Panc1 (cell line): ENCODE data around the gene RASA4B. TPM values are rescaled to one million over a fixed set of nuclear protein-coding genes. Genes with fewer than 3 reads are reported as not detected.
"Not testable (repeated sequence)": the region's sequence is repeated elsewhere in the genome, so short reads cannot be mapped to it uniquely, and the experiment has no call there.

Experiments
- ATAC-seq: fragments of 200-7000 bp; cut with Tn5 transposase; 2 replicates; pipeline ENCODE4 v1.9.1; 2020; ENCODE audit warnings: mild to moderate bottlenecking, moderate library complexity
- BruUV-seq: library from RNA; stranded (reverse); fragments of 400-500 nt; replicated peaks from 2 replicates; lab custom pipeline; 2021; lab: Mats Ljungman, UMichigan
- CTCF ChIA-PET: fragments of 300-600 bp; sonication (Branson Sonifier 250); formaldehyde crosslinking; loops from one replicate; lab custom pipeline; 2022; ENCODE audit warnings: antibody characterized with exemption; lab: Charles Lee
- POLR2A ChIA-PET: fragments of 300-600 bp; sonication (Branson Sonifier 250); formaldehyde crosslinking; loops from one replicate; lab custom pipeline; 2022; ENCODE audit warnings: antibody characterized with exemption; lab: Charles Lee
- DNase-seq: peaks from one replicate; pipeline ENCODE4 v3.0.0-alpha.2; 2010; ENCODE audit warnings: low read depth, low spot score
- H3K27ac ChIP-seq: 2 replicates; pipeline ENCODE4 v1.5.1; 2011; ENCODE audit warnings: mild to moderate bottlenecking, low read length, inconsistent platforms
- H3K27me3 ChIP-seq: fragments of 200-500 bp; sonication (Bioruptor generic); 2 replicates; pipeline ENCODE4 v1.6.0; 2014; ENCODE audit warnings: low read length, inconsistent platforms; ENCODE audit not compliant: control insufficient read depth, insufficient read depth
- H3K36me3 ChIP-seq: fragments of 200-500 bp; sonication (Bioruptor generic); 2 replicates; pipeline ENCODE4 v1.5.1; 2014; ENCODE audit warnings: inconsistent platforms, mild to moderate bottlenecking, low read length, moderate library complexity; ENCODE audit not compliant: control insufficient read depth, insufficient read depth
- H3K4me1 ChIP-seq: 2 replicates; pipeline ENCODE4 v1.5.1; 2011; ENCODE audit warnings: inconsistent platforms, mild to moderate bottlenecking, low read length, moderate library complexity; ENCODE audit not compliant: control insufficient read depth, insufficient read depth
- H3K4me3 ChIP-seq, 2 experiments: 2 replicates each; pipeline ENCODE4 v1.5.1; 2011 to 2012; ENCODE audit warnings: low read depth in 2 of 2, low read length in 2 of 2, mild to moderate bottlenecking in 2 of 2, inconsistent platforms in 1 of 2, moderate library complexity in 1 of 2
- H3K9me3 ChIP-seq: fragments of 200-500 bp; sonication (Bioruptor generic); 2 replicates; pipeline ENCODE4 v1.5.1; 2014; ENCODE audit warnings: low read depth, mild to moderate bottlenecking, inconsistent platforms, low read length, moderate library complexity; ENCODE audit not compliant: control insufficient read depth, insufficient read depth
- in situ Hi-C: cut with HindIII; loops from 2 replicates; pipeline ENCODE4 v1.10.0; 2016; ENCODE audit warnings: low sequenced_read_pairs, low pct_unique_long_range_greater_than_20kb
- intact Hi-C: fragments of 100-400 bp; cut with micrococcal nuclease; formaldehyde crosslinking; loops from one replicate; pipeline ENCODE4 v1.10.0; 2022; ENCODE audit not compliant: unreplicated experiment
- total RNA-seq: library from RNA; stranded (reverse); gene quantifications from one replicate; pipeline ENCODE4 v1.2.1, GENCODE V29; 2021; ENCODE audit not compliant: unreplicated experiment

The RASA4B gene
- total RNA-seq, 1 experiment from 2014 or later, result 1.2 TPM

DNA sequence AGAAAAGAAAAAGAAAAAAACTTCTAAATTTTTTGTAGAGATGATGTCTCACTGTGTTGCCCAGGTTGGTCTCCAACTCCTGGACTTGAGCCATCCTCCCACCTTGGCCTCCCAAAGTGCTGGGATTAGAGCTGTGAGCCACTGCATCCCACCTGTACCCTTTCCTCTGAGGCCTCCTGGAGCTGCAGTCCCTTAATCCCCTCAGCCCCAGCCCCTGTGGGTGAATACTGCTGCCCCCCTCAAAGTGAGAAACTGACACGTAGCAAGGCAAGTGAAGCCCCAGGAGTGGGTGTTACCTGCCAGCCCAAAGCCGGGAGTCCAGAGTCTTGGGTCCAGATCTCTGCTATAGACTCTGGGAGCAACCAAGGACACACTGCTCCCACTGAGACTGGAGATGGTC, 7.2 kb upstream of the RASA4B start:
- H3K27ac ChIP-seq, H3K4me1 ChIP-seq, H3K36me3 ChIP-seq, POLR2A ChIA-PET, intact Hi-C loops, H3K27me3 ChIP-seq, H3K4me3 ChIP-seq, DNase-seq, H3K9me3 ChIP-seq, in situ Hi-C loops, BruUV-seq, CTCF ChIA-PET: not testable (repeated sequence)
- 0 out of 2 replicates have a peak, but pooled peaks have one; percentile 4 for ATAC-seq

DNA sequence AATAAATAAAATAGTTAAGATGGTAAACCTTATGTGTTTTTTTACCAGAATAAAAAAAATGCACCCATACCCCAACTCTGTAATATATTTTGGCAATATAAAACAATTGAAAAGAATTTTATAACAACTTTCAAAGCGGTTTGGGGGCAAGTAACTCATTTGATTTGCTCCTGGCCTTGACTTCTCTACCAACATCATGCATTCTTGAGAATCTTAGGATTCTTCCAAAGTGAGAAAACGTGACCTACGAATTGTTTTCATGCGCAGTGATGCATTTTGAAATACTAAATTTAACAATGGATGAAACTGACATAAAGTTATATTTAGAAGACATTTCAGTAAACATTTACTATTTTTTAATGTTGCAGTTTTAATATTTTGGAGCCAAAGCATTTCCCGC, 3.2 kb upstream of the RASA4B start:
- H3K4me3 ChIP-seq, in situ Hi-C loops, H3K27me3 ChIP-seq, ATAC-seq, POLR2A ChIA-PET, H3K9me3 ChIP-seq, CTCF ChIA-PET, DNase-seq, H3K36me3 ChIP-seq, H3K27ac ChIP-seq, intact Hi-C loops, H3K4me1 ChIP-seq, BruUV-seq: not testable (repeated sequence)

GRCh38 chr7:102516951-102517350, 626 bp downstream of the RASA4B start:
- in situ Hi-C loops, ATAC-seq, intact Hi-C loops, H3K9me3 ChIP-seq, H3K27ac ChIP-seq, H3K27me3 ChIP-seq, CTCF ChIA-PET, H3K36me3 ChIP-seq, H3K4me1 ChIP-seq, DNase-seq, BruUV-seq, H3K4me3 ChIP-seq, POLR2A ChIA-PET: not testable (repeated sequence)

DNA sequence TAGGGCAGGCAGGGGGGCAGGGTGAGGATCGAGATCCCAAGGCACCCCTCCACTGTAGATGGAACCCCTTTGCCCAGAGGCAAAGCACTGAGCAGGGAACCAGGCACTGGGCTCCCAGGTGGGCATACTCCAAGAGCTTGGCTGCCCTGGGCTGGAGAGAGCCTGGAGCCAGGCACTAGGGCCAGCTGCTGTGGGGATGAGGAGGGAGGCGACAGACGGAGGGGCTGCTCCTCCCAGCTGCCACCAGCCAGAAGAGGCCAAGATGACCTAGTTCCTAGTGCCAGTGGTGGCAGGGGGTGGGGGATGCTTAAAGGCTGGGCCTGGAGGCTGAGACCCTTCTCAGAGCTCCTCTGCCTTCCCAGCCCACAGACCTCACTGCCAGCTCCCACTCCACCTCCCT, 1.7 kb downstream of the RASA4B start:
- H3K27ac ChIP-seq, H3K4me1 ChIP-seq, DNase-seq, CTCF ChIA-PET, H3K4me3 ChIP-seq, H3K36me3 ChIP-seq, BruUV-seq, H3K27me3 ChIP-seq, in situ Hi-C loops, intact Hi-C loops, H3K9me3 ChIP-seq, POLR2A ChIA-PET: not testable (repeated sequence)
- peak; percentile 46 for ATAC-seq

GRCh38 chr7:102514881-102515721, 2.5 kb downstream of the RASA4B start:
- H3K36me3 ChIP-seq, BruUV-seq, H3K4me3 ChIP-seq, CTCF ChIA-PET, H3K9me3 ChIP-seq, in situ Hi-C loops, POLR2A ChIA-PET, H3K27ac ChIP-seq, H3K4me1 ChIP-seq, DNase-seq, H3K27me3 ChIP-seq, intact Hi-C loops: not testable (repeated sequence)
- peak; percentile 37 for ATAC-seq

DNA sequence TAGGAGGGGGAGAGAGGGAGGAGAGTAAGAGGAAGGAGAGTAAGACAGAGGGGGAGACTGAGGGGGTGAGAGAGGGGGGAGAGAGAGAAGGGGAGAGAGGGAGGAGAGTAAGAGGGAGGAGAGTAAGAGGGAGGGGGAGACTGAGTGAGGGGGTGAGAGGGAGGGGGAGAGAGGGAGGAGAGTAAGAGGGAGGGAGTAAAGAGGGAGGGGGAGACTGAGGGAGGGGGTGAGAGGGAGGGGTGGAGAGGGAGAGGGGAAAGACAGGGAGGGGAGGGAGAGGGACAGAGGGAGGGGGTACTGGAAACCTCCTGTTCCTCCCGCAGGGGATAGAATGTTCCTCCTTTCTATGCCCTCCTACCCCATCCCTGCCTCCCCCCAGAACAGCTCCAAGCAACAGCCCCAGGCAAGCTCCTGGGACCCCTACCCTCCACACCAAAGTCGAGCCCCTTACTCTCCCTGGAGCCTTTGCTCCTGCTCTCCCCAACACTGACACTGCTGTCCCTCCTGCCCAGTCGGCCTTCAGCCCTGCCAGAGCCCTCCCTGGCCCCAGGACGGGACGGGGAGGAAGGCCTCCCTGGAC, 4.8 kb downstream of the RASA4B start:
- POLR2A ChIA-PET, H3K4me1 ChIP-seq, CTCF ChIA-PET, H3K36me3 ChIP-seq, ATAC-seq, H3K27ac ChIP-seq, H3K27me3 ChIP-seq, H3K9me3 ChIP-seq, BruUV-seq, intact Hi-C loops, in situ Hi-C loops, DNase-seq, H3K4me3 ChIP-seq: not testable (repeated sequence)

DNA sequence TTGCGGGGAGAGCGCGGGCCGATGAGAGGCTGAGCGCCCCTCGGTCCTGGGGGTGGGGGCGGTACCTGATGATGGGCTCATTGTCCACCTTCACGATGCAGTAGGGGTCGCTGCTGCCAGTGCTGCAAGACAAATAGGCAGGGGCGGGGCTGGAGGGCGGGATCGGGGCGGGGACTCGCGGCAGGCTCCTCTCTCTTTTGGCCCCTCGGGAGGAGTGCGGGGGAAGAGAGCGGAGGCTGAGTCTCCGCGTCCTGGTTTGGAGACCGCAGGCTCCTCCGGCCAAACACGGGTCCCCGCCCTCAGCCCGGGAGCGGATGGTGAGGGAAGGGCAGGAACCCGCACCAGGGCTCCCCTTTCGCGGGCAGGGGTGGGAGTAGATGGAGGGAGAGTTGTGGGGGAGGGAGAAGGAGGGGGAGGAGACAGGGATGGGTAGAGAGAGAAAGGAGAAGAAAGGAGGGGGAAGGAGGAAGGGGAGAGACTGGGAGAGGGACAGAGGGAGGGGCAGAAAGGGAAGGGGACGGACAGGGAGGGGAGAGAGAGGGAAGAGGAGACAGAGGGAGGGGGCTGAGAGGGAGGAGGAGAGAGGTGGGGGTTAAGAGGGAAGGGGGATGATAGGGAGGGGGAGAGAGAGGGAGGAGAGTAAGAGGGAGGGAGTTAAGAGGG, 5.6 kb downstream of the RASA4B start:
- POLR2A ChIA-PET, H3K9me3 ChIP-seq, CTCF ChIA-PET, H3K4me1 ChIP-seq, H3K36me3 ChIP-seq, intact Hi-C loops, H3K27ac ChIP-seq, BruUV-seq, H3K27me3 ChIP-seq, DNase-seq, in situ Hi-C loops, H3K4me3 ChIP-seq: not testable (repeated sequence)
- ATAC-seq, result peak; percentile 68
